Neutrophil (primary cell): Measurements from ENCODE around the gene CAMTA1.

Source experiments
- H3K27ac ChIP-seq: fragments of 200-600 bp; sonication (generic); 2 replicates; pipeline ENCODE4 v1.5.1; 2016; ENCODE audit warnings: mild to moderate bottlenecking, moderate library complexity
- H3K27me3 ChIP-seq: fragments of 200-600 bp; sonication (generic); 2 replicates; pipeline ENCODE4 v1.6.0; 2016; ENCODE audit warnings: mild to moderate bottlenecking
- H3K36me3 ChIP-seq: fragments of 200-600 bp; sonication (generic); 2 replicates; pipeline ENCODE4 v1.5.1; 2017
- H3K4me1 ChIP-seq, 2 experiments: fragments of 200-600 bp in 1 of 2; sonication (generic) in 1 of 2; 1 replicate in 1 of 2; 2 replicates in 1 of 2; pipeline versions ENCODE4 v1.5.1 to v1.6.1; 2013 to 2016; ENCODE audit warnings: low read depth in 1 of 2, low read length in 1 of 2, mild to moderate bottlenecking in 1 of 2, moderate library complexity in 1 of 2; ENCODE audit not compliant: control insufficient read depth in 1 of 2, insufficient read depth in 1 of 2
- H3K4me3 ChIP-seq, 2 experiments: fragments of 200-600 bp in 1 of 2; sonication (generic) in 1 of 2; 1 replicate in 1 of 2; 2 replicates in 1 of 2; pipeline ENCODE4 v1.5.1; 2013 to 2016; ENCODE audit warnings: low read depth in 1 of 2, low read length in 1 of 2, mild to moderate bottlenecking in 1 of 2, moderate library complexity in 1 of 2
- H3K9me3 ChIP-seq: fragments of 200-600 bp; sonication (generic); 2 replicates; pipeline ENCODE4 v1.5.1; 2016
- CTCF ChIP-seq: fragments of 200-600 bp; sonication (generic); IDR thresholded peaks from 2 replicates; pipeline ENCODE4 v1.5.1; 2016; ENCODE audit warnings: antibody characterized with exemption

CAMTA1 gene

GRCh38 chr1:7232441-7233236 lies 447.4 kb downstream of the CAMTA1 start:
- Histone ChIP-seq H3K4me3 (no peak overlapping the region), H3K9me3 (no peaks in the 10 kb centered on the region), H3K27ac (no peak overlapping the region), H3K27me3 (peaks cover 28% of the 10 kb centered on the region), H3K36me3 (no peaks in the 10 kb centered on the region), H3K4me1 (no peaks in the 10 kb centered on the region)
- no peak for TF ChIP-seq CTCF

- H3K4me3 ChIP-seq = no peak overlapping the region
- no peaks in the 10 kb centered on the region for H3K4me1 ChIP-seq
- no peak for TF ChIP-seq CTCF
- H3K36me3 ChIP-seq = no peaks in the 10 kb centered on the region
- H3K9me3 ChIP-seq = no peaks in the 10 kb centered on the region
- H3K27ac ChIP-seq = no peak overlapping the region
- peaks cover 31% of the 10 kb centered on the region for H3K27me3 ChIP-seq
Observed at GRCh38 chr1:7233237-7233540, 447.9 kb downstream of the CAMTA1 start.

GRCh38 chr1:7233646-7234470 lies 448.6 kb downstream of the CAMTA1 start:
- Histone ChIP-seq H3K9me3 (no peaks in the 10 kb centered on the region), H3K4me1 (no peaks in the 10 kb centered on the region), H3K36me3 (no peaks in the 10 kb centered on the region), H3K4me3 (no peak overlapping the region), H3K27me3 (peaks cover 38% of the 10 kb centered on the region), H3K27ac (no peak overlapping the region)
- TF ChIP-seq CTCF = no peak

GRCh38 chr1:7234471-7234755 lies 449.2 kb downstream of the CAMTA1 start:
- Histone ChIP-seq H3K4me3 (no peak overlapping the region), H3K4me1 (no peaks in the 10 kb centered on the region), H3K36me3 (no peaks in the 10 kb centered on the region), H3K9me3 (no peaks in the 10 kb centered on the region), H3K27me3 (peaks cover 39% of the 10 kb centered on the region), H3K27ac (no peak overlapping the region)
- TF ChIP-seq CTCF = no peak

- Histone ChIP-seq H3K27me3 (peaks cover 45% of the 10 kb centered on the region), H3K36me3 (no peaks in the 10 kb centered on the region), H3K4me1 (no peaks in the 10 kb centered on the region), H3K9me3 (no peaks in the 10 kb centered on the region), H3K27ac (no peak overlapping the region), H3K4me3 (no peak overlapping the region)
- no peak for TF ChIP-seq CTCF
Observed at GRCh38 chr1:7235871-7236517, 450.7 kb downstream of the CAMTA1 start.
